HL-60 (cell line): ENCODE results near the gene ZNF134.

Experiments
- DNase-seq, 2 experiments: peaks; one replicate each; pipeline ENCODE4 v3.0.0-alpha.2; 2010 to 2020; ENCODE audit warnings: low read depth in 1 of 2, low spot score in 1 of 2
- H3K27ac ChIP-seq: fragments of 250-450 bp; sonication (Bioruptor Pico); replicated peaks from 2 replicates; pipeline ENCODE4 v1.5.1; 2020; ENCODE audit warnings: mild to moderate bottlenecking, moderate library complexity
- H3K27me3 ChIP-seq: fragments of 250-450 bp; sonication (Bioruptor Pico); 2 replicates; pipeline ENCODE4 v1.5.1; 2021; ENCODE audit warnings: mild to moderate bottlenecking, moderate library complexity; ENCODE audit not compliant: insufficient read depth, poor library complexity, severe bottlenecking
- H3K4me3 ChIP-seq: replicated peaks from 2 replicates; pipeline ENCODE4 v1.5.1; 2011; ENCODE audit warnings: mild to moderate bottlenecking, control low read depth, low read length; ENCODE audit not compliant: insufficient read depth
- CTCF ChIP-seq: IDR thresholded peaks from one replicate; pipeline ENCODE4 v1.5.1; 2011; ENCODE audit warnings: low read length, control low read depth, inconsistent platforms; ENCODE audit not compliant: insufficient read depth
- GABPA ChIP-seq: IDR thresholded peaks from 2 replicates; pipeline ENCODE4 v1.6.1; 2012; ENCODE audit warnings: low read depth
- POLR2AphosphoS5 ChIP-seq: IDR thresholded peaks from 2 replicates; pipeline ENCODE4 v1.6.1; 2012; ENCODE audit warnings: low read depth
- REST ChIP-seq: IDR thresholded peaks from 2 replicates; pipeline ENCODE4 v1.6.1; 2012; ENCODE audit warnings: low read depth; ENCODE audit not compliant: insufficient replicate concordance
- SPI1 ChIP-seq: IDR thresholded peaks from 2 replicates; pipeline ENCODE4 v1.6.1; 2012; ENCODE audit warnings: low read depth, mild to moderate bottlenecking, borderline replicate concordance

The ZNF134 gene

GRCh38 chr19:57653689-57654088, 39.6 kb downstream of the ZNF134 start:
- H3K27ac ChIP-seq, result no peak overlapping the region
- H3K27me3 ChIP-seq, result no peaks in the 10 kb centered on the region
- TF ChIP-seq POLR2AphosphoS5 (no peak), CTCF (no peak), SPI1 (no peak), GABPA (no peak), REST (no peak)
- DNase-seq, result no peak
- H3K4me3 ChIP-seq, result no peak overlapping the region

GRCh38 chr19:57655443-57655842, 41.4 kb downstream of the ZNF134 start:
- no peak overlapping the region for H3K27ac ChIP-seq
- H3K27me3 ChIP-seq, result no peaks in the 10 kb centered on the region
- TF ChIP-seq SPI1 (no peak), REST (no peak), GABPA (no peak), CTCF (no peak), POLR2AphosphoS5 (no peak)
- no peak for DNase-seq
- no peak overlapping the region for H3K4me3 ChIP-seq

GRCh38 chr19:57656346-57656745, 42.3 kb downstream of the ZNF134 start:
- no peak for DNase-seq
- Histone ChIP-seq H3K27me3 (no peaks in the 10 kb centered on the region), H3K4me3 (no peak overlapping the region), H3K27ac (no peak overlapping the region)
- no peak for TF ChIP-seq POLR2AphosphoS5
- no peak for TF ChIP-seq CTCF
- TF ChIP-seq REST, result no peak
- no peak for TF ChIP-seq SPI1
- no peak for TF ChIP-seq GABPA
